Pancreas (tissue), 10 donors: Measurements from ENCODE around the gene NEK9. TPM values are rescaled to one million over a fixed set of nuclear protein-coding genes. Genes with fewer than 3 reads are reported as not detected.
A peak's percentile ranks its signal among the peaks of the same experiment; 100 is the strongest.

Experiments used
- ATAC-seq, 4 donors: fragments of 200-7000 bp; cut with Tn5 transposase; one replicate each; pipeline versions ENCODE4 v1.8.0 to v1.9.1; 2020; ENCODE audit warnings: mild to moderate bottlenecking in 4 of 4, moderate library complexity in 4 of 4
- DNase-seq, 6 donors: peaks; one replicate each; pipeline ENCODE4 v3.0.0-alpha.2; 2020
- FAIRE-seq: peaks from 2 replicates; lab custom pipeline; 2012; peaks lifted over from hg19 to GRCh38; lab: Jason Lieb, UNC
- H3K27ac ChIP-seq, 4 donors: fragments of 200-600 bp; sonication (generic); 1 replicate in 3 of 4; 2 replicates in 1 of 4; pipeline versions ENCODE4 v1.5.0 to v1.8.0; 2020
- H3K27me3 ChIP-seq, 4 donors: fragments of 200-600 bp; one replicate each; pipeline ENCODE4 v1.8.0; 2021
- H3K36me3 ChIP-seq, 3 donors: fragments of 200-600 bp; sonication (generic) in 1 of 3; one replicate each; pipeline versions ENCODE4 v1.5.0 to v1.8.0; 2020 to 2021
- H3K4me1 ChIP-seq, 3 donors: fragments of 200-600 bp; one replicate each; pipeline ENCODE4 v1.8.0; 2021
- H3K4me3 ChIP-seq, 4 donors: fragments of 200-600 bp; sonication (generic) in 2 of 4; one replicate each; pipeline versions ENCODE4 v1.5.0 to v1.8.0; 2020 to 2021
- H3K9me3 ChIP-seq, 4 donors: fragments of 200-600 bp; one replicate each; pipeline ENCODE4 v1.8.0; 2021
- CTCF ChIP-seq, 4 donors: fragments of 200-600 bp; sonication (generic) in 3 of 4; IDR thresholded peaks; one replicate each; pipeline versions ENCODE4 v1.5.0 to v1.8.0; 2021; ENCODE audit warnings: antibody characterized with exemption in 4 of 4
- WGBS, 2 donors: extraction: QIAGEN DNeasy Blood & Tissue Kit; methylation state at CpG; one replicate each; pipeline ENCODE4 v1.1.7; 2013; 5-methylcytosine and 5-hydroxymethylcytosine counted together
- intact Hi-C, 3 donors: fragments of 100-400 bp; cut with DNase I; formaldehyde crosslinking; loops; one replicate each; pipeline versions ENCODE4 v1.11.1 to v1.14.2; 2022
- polyA plus RNA-seq, 2 donors: library from polyadenylated mRNA; stranded (reverse); fragments of 200-250 nt; gene quantifications; one replicate each; pipeline ENCODE4 v1.2.3, GENCODE V29; 2013
- total RNA-seq, 6 donors: library from RNA; stranded (reverse); fragmentation: NEBNext Ultra II Directional in 4 of 6; extraction: Animal tissue kit (Norgen Biotek cat#: 25700) in 4 of 6; gene quantifications; one replicate each; pipeline versions ENCODE4 v1.2.1 to v1.2.4, GENCODE V29; 2021 to 2023
- donor health status: healthy with polysubstance abuse.
- donor health status: DM: no; HTN: no; CAD: no; lungs with moderate emphysema.
- donor health status: DM: no; HTN: no; CAD: no.
- donor health status: control.
- donor health status: control.
- donor health status: Bipolar disorder and iron deficiency.
- donor health status: DM: yes; HTN: yes; CAD: no.
- donor health status: DM: no; HTN: no; CAD: no.
- donor health status: DM: no; HTN: no; CAD: no.
- donor health status: DM: yes; HTN: yes; CAD: no.

The NEK9 gene
- total and polyA plus RNA-seq, 8 donors: 22.7 to 54.8 (median 27.2) TPM

- Histone ChIP-seq H3K27ac (peak overlapping the region in 3 of 4 donors; percentile 2 to 68 (median 49)), H3K4me3 (no peak overlapping the region), H3K9me3 (no peaks in the 10 kb centered on the region), H3K4me1 (peaks cover 11 to 36% (median 25%) of the 10 kb centered on the region in 3 donors), H3K36me3 (peaks cover 0 to 24% (median 9%) of the 10 kb centered on the region in 3 donors), H3K27me3 (no peaks in the 10 kb centered on the region)
- intact Hi-C loops: loop anchor here in 1 of 3 donors (10.0 kb wide), 1 partner anchor 356 kb away; no protein-coding TSS in a partner anchor
- ATAC-seq (peak in 3 of 4 donors; percentile 5 to 57 (median 51)), FAIRE-seq (peak; percentile 80), DNase-seq (no peak)
- WGBS, 2 donors: 55 to 64% methylated on average over 1 of the region's 1 CpG
- no peak for TF ChIP-seq CTCF (IDR thresholded peaks at IDR 0.05)
These were observed 11.6 kb upstream of the NEK9 start for GRCh38 chr14:75138492-75138891.

GRCh38 chr14:75134644-75135043 lies 7.8 kb upstream of the NEK9 start:
- intact Hi-C loops: loop anchor here (5.0 to 10.0 kb wide), 3 partner anchors 163 to 360 kb away; no protein-coding TSS in a partner anchor
- Histone ChIP-seq H3K36me3 (peaks cover 0 to 28% (median 9%) of the 10 kb centered on the region in 3 donors), H3K4me1 (peaks cover 0 to 24% (median 13%) of the 10 kb centered on the region in 3 donors), H3K27me3 (no peaks in the 10 kb centered on the region), H3K27ac (no peak overlapping the region), H3K9me3 (no peaks in the 10 kb centered on the region), H3K4me3 (no peak overlapping the region)
- DNase-seq (no peak), FAIRE-seq (no peak), ATAC-seq (no peak)
- WGBS, 2 donors: 24 to 28% methylated on average over 6 of the region's 6 CpGs
- TF ChIP-seq CTCF (IDR thresholded peaks at IDR 0.05): no peak

- TF ChIP-seq CTCF (IDR thresholded peaks at IDR 0.05): no peak
- WGBS, 2 donors: 48 to 65% methylated on average over 2 of the region's 2 CpGs
- intact Hi-C loops: loop anchor here (5.0 to 10.0 kb wide), 3 partner anchors 164 to 361 kb away; no protein-coding TSS in a partner anchor
- no peak overlapping the region for H3K4me3 ChIP-seq
- DNase-seq (no peak), FAIRE-seq (peak; percentile 5), ATAC-seq (no peak)
- H3K27me3 ChIP-seq: no peaks in the 10 kb centered on the region
- peaks cover 0 to 28% (median 9%) of the 10 kb centered on the region in 3 donors for H3K36me3 ChIP-seq
- no peak overlapping the region for H3K27ac ChIP-seq
- no peaks in the 10 kb centered on the region for H3K9me3 ChIP-seq
- peaks cover 0 to 13% (median 5%) of the 10 kb centered on the region in 3 donors for H3K4me1 ChIP-seq
These were observed 6.7 kb upstream of the NEK9 start for GRCh38 chr14:75133597-75133996.

- intact Hi-C loops: loop anchor here (5.0 to 10.0 kb wide), 3 partner anchors 165 to 362 kb away; no protein-coding TSS in a partner anchor
- TF ChIP-seq CTCF (IDR thresholded peaks at IDR 0.05): peak; percentile 39 to 61 (median 49)
- WGBS, 2 donors: 26 to 28% methylated on average over 4 of the region's 4 CpGs
- peak; percentile 94 for FAIRE-seq
- Histone ChIP-seq H3K27ac (no peak overlapping the region), H3K36me3 (peaks cover 0 to 28% (median 9%) of the 10 kb centered on the region in 3 donors), H3K4me1 (peaks cover 6 to 14% (median 7%) of the 10 kb centered on the region in 3 donors), H3K4me3 (no peak overlapping the region), H3K27me3 (no peaks in the 10 kb centered on the region), H3K9me3 (no peaks in the 10 kb centered on the region)
- ATAC-seq: peak; percentile 63 to 89 (median 86)
- peak in 3 of 6 donors; percentile 29 to 68 (median 37) for DNase-seq
These were observed 5.7 kb upstream of the NEK9 start for GRCh38 chr14:75132382-75133086.
